Choroid plexus epithelial cell (primary cell): Measurements from ENCODE around the gene PLPPR3.

Experiments used
- DNase-seq: peaks from one replicate; pipeline ENCODE4 v3.0.0-alpha.2; 2010; ENCODE audit warnings: low read depth
- H3K4me3 ChIP-seq: 2 replicates; pipeline ENCODE4 v1.5.1; 2011; ENCODE audit warnings: low read depth, mild to moderate bottlenecking, control low read depth, low read length, moderate library complexity
- CTCF ChIP-seq: conservative IDR thresholded peaks from 2 replicates; pipeline ENCODE4 v1.5.1; 2011; ENCODE audit warnings: low read depth, mild to moderate bottlenecking, control low read depth, inconsistent platforms, low read length, moderate library complexity

Gene PLPPR3

GRCh38 chr19:815079-815774 lies 6.5 kb downstream of the PLPPR3 start:
- DNase-seq = no peak
- TF ChIP-seq CTCF = no peak
- H3K4me3 ChIP-seq = no peak overlapping the region

- H3K4me3 ChIP-seq = no peak overlapping the region
- TF ChIP-seq CTCF = no peak
- DNase-seq = no peak
Measured at GRCh38 chr19:814152-815078, 7.3 kb downstream of the PLPPR3 start.

DNA sequence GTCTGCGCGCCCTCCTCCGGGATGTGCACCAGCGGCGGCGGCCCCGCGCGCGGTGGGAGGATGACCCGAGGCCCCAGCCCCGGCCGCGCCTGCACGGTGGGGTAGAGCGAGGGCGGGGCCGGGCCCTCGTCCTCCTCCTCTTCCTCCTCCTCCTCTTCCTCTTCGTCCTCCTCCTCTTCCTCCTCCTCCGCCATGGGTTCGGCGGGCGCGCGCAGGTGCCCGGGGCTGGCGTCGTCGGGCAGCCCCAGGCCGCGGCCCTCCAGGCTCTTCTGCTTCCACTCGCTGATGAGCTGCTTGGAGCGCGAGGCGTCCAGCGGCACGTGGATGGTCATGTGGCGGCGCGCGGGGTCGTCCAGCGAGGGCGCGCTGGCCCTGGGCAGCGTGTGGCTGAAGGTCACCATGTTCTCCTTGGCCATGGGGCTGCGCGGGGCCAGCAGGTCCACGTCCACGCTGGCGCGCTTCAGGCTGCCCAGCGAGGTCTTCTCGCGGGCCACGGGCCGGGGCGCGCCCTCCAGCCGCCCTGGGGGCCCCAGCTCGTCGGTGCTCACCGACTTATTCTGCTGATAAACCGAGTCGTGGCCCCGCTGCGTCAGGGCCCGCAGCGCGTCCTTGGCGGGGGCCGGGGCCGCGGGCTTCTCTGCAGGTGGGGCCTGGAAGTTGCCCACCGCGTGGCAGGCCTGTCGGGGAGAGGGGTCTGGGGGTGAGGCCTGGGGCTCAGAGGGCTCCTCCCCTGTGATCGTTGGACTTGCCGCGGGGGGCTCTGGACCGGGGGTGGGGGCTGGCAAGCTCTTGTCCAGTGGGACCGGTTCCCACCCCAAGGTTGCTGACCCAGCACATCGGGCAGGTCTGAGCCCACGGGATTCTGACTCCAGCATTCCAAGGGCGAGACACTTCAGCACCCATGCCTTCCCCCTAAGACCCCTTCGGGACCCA lies 8.3 kb downstream of the PLPPR3 start:
- no peak for DNase-seq
- no peak overlapping the region for H3K4me3 ChIP-seq
- no peak for TF ChIP-seq CTCF

DNA sequence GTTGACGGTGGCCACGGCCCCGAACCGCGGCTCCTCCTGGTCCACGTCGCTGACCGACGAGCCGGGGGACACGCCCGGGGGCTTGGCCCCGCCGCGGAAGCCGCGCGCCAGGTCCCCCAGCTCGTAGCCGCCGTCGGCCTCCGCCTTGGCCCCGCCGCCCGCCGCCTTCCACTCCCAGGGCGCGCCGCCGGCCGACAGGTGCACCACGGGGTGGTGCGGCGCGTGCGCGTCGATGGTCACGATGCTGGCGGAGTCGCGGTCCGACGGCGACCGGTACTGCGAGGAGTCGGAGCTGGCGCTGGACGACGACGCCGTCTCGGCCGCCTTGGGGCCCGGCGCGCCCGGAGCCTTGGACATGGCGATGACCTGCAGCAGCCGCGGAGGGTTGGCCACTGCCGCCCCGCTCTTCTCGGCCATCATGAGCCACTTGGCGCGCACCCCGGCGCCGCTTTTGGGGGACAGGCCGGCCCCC lies 9.0 kb downstream of the PLPPR3 start:
- H3K4me3 ChIP-seq = no peak overlapping the region
- no peak for TF ChIP-seq CTCF
- no peak for DNase-seq

DNA sequence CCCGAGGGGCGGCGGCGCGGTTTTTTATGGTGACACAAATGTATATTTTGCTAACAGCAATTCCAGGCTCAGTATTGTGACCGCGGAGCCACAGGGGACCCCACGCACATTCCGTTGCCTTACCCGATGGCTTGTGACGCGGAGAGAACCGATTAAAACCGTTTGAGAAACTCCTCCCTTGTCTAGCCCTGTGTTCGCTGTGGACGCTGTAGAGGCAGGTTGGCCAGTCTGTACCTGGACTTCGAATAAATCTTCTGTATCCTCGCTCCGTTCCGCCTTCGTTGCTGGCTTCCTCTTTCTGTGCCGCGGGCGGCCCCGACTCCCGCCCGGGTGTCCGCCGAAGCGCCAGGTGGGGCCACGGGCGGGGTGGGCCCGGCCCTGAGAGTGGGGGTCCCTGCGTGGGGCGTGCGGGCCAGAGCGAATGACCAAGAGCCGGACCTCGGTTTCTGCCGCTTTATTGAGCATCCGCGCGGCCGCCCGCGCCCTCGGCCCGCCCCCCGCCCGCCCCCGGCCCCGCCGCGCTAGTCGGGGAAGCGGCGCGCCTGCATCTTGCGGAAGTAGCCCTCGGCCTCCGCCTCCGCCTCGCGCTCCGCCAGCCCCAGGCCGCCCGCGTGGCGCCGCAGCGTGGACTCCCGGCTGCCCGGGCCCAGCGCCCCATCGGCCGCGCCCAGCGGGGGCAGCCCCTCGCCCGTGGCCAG lies 9.6 kb downstream of the PLPPR3 start:
- DNase-seq = no peak
- TF ChIP-seq CTCF = no peak
- no peak overlapping the region for H3K4me3 ChIP-seq

GRCh38 chr19:811506-812048 lies 10.2 kb downstream of the PLPPR3 start:
- no peak for TF ChIP-seq CTCF
- no peak overlapping the region for H3K4me3 ChIP-seq
- no peak for DNase-seq
